ENCODE data around the gene RTKN. TPM values are rescaled to one million over a fixed set of nuclear protein-coding genes. Genes with fewer than 3 reads are reported as not detected.

The RTKN gene
- total and polyA plus RNA-seq, 12 donors = 9.3 to 33.9 (median 16.2) TPM

- peaks cover 10 to 46% (median 29%) of the 10 kb centered on the region in 9 donors for H3K4me1 ChIP-seq
- peak overlapping the region in 3 of 10 donors; percentile 90 to 92 (median 91) for H3K27ac ChIP-seq
- peak overlapping the region; percentile 74 to 97 (median 88) for H3K4me3 ChIP-seq
- no peak for ATAC-seq
- WGBS, 2 donors = 58 to 69% methylated on average over 3 of the region's 3 CpGs
- peaks cover 0 to 64% (median 3%) of the 10 kb centered on the region in 9 donors for H3K36me3 ChIP-seq
- TF ChIP-seq, protein P1, sequence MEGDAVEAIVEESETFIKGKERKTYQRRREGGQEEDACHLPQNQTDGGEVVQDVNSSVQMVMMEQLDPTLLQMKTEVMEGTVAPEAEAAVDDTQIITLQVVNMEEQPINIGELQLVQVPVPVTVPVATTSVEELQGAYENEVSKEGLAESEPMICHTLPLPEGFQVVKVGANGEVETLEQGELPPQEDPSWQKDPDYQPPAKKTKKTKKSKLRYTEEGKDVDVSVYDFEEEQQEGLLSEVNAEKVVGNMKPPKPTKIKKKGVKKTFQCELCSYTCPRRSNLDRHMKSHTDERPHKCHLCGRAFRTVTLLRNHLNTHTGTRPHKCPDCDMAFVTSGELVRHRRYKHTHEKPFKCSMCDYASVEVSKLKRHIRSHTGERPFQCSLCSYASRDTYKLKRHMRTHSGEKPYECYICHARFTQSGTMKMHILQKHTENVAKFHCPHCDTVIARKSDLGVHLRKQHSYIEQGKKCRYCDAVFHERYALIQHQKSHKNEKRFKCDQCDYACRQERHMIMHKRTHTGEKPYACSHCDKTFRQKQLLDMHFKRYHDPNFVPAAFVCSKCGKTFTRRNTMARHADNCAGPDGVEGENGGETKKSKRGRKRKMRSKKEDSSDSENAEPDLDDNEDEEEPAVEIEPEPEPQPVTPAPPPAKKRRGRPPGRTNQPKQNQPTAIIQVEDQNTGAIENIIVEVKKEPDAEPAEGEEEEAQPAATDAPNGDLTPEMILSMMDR (IDR thresholded peaks at IDR 0.05) = no peak
- H3K9me3 ChIP-seq = no peaks in the 10 kb centered on the region
- intact Hi-C loops (cut with DNase I) = loop anchor here in 5 of 10 donors (5.0 kb wide), 3 partner anchors 46 to 106 kb away; partner anchors contain the start of genes AUP1 (in 1 of the 5), DQX1 (in 1 of the 5) and HTRA2 (in 1 of the 5)
- H3K27me3 ChIP-seq = no peaks in the 10 kb centered on the region
- DNase-seq = no peak
These were observed 39.7 kb upstream of the RTKN start for GRCh38 chr2:74481431-74481830.

GRCh38 chr2:74474899-74475298 lies 33.2 kb upstream of the RTKN start:
- H3K9me3 ChIP-seq = no peaks in the 10 kb centered on the region
- WGBS, 2 donors = 87 to 94% methylated on average over 5 of the region's 5 CpGs
- H3K4me3 ChIP-seq = no peak overlapping the region
- intact Hi-C loops (cut with DNase I) = loop anchor here in 1 of 10 donors (5.0 kb wide), 1 partner anchor 58 kb away; no protein-coding TSS in a partner anchor
- H3K36me3 ChIP-seq = peaks cover 0 to 66% (median 13%) of the 10 kb centered on the region in 9 donors
- DNase-seq (no peak), ATAC-seq (no peak)
- TF ChIP-seq, protein P1 (IDR thresholded peaks at IDR 0.05) = peak in 3 of 9 donors; percentile 18 to 33 (median 27)
- H3K27ac ChIP-seq = no peak overlapping the region
- H3K27me3 ChIP-seq = no peaks in the 10 kb centered on the region
- peaks cover 5 to 40% (median 27%) of the 10 kb centered on the region in 9 donors for H3K4me1 ChIP-seq

DNA sequence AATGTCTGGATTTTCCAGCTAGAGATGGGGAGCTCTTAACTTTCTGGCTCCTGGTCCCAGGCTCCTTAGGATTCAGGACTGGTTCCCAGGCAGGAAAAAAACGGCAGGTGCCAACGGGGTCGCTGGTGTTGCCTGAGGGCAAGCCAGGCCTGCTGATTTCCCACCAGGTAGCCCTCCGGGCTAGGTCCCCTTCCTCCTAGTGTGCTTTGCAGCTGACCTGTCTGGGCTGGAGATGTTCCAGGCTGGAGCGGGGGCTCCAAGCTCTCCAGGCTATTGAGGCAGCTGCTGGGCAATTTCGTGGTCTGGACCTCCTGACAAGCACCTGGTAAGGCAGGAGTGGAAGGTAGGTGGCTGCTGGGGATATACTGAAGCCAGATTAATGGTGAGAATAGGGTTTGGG lies 32.7 kb upstream of the RTKN start:
- DNase-seq = no peak
- H3K4me1 ChIP-seq = peaks cover 5 to 39% (median 27%) of the 10 kb centered on the region in 9 donors
- H3K36me3 ChIP-seq = peaks cover 0 to 62% (median 13%) of the 10 kb centered on the region in 9 donors
- no peaks in the 10 kb centered on the region for H3K27me3 ChIP-seq
- no peak overlapping the region for H3K27ac ChIP-seq
- TF ChIP-seq, protein P1 (IDR thresholded peaks at IDR 0.05) = no peak
- WGBS, 2 donors = 96 to 98% methylated on average over 6 of the region's 6 CpGs
- intact Hi-C loops (cut with DNase I) = loop anchor here in 1 of 10 donors (5.0 kb wide), 1 partner anchor 57 kb away; no protein-coding TSS in a partner anchor
- H3K4me3 ChIP-seq = no peak overlapping the region
- H3K9me3 ChIP-seq = no peaks in the 10 kb centered on the region
- no peak for ATAC-seq

GRCh38 chr2:74472945-74473258 lies 31.2 kb upstream of the RTKN start:
- TF ChIP-seq, protein P1 (IDR thresholded peaks at IDR 0.05) = no peak
- intact Hi-C loops (cut with DNase I) = loop anchor here in 2 of 10 donors (1.0 to 5.0 kb wide), 3 partner anchors 15 to 56 kb away; partner anchors contain the start of genes INO80B (in 1 of the 2) and WBP1 (in 1 of the 2)
- Histone ChIP-seq H3K4me1 (peaks cover 5 to 39% (median 25%) of the 10 kb centered on the region in 9 donors), H3K9me3 (no peaks in the 10 kb centered on the region), H3K4me3 (peak overlapping the region; percentile 46 to 87 (median 80)), H3K27ac (peak overlapping the region; percentile 50 to 95 (median 88)), H3K27me3 (no peaks in the 10 kb centered on the region), H3K36me3 (peaks cover 0 to 48% (median 13%) of the 10 kb centered on the region in 9 donors)
- ATAC-seq (peak in 5 of 8 donors; percentile 1 to 23 (median 13)), DNase-seq (no peak)
- WGBS, 2 donors = 16% methylated on average over 7 of the region's 7 CpGs

Measured in heart right ventricle (tissue), 16 donors.